GM23248 (cell line): ENCODE results near the gene RAPGEF3.

ENCODE experiments used
- EZH2 ChIP-seq: fragments of 200-600 bp; sonication (generic); IDR thresholded peaks from 2 replicates; pipeline ENCODE4 v1.6.1; 2018; ENCODE audit warnings: antibody characterized with exemption, mild to moderate bottlenecking; ENCODE audit not compliant: insufficient read depth, poor library complexity, severe bottlenecking
- EZH2phosphoT487 ChIP-seq: fragments of 200-600 bp; sonication (generic); IDR thresholded peaks from 2 replicates; pipeline ENCODE4 v1.6.1; 2018; ENCODE audit warnings: antibody characterized with exemption, moderate library complexity, mild to moderate bottlenecking, low read depth; ENCODE audit not compliant: insufficient read depth

GRCh38 chr12:47717443-47718193 lies 41.1 kb downstream of the RAPGEF3 start:
- no peak for TF ChIP-seq EZH2
- no peak for TF ChIP-seq EZH2phosphoT487
